Uterus (tissue), 4 donors: ENCODE results near the gene CFAP65. TPM values are rescaled to one million over a fixed set of nuclear protein-coding genes. Genes with fewer than 3 reads are reported as not detected.

Experiments used
- DNase-seq, 2 donors: peaks; one replicate each; pipeline ENCODE4 v3.0.0-alpha.2; 2019 to 2020
- H3K27ac ChIP-seq, 2 donors: fragments of 200-600 bp; sonication (generic); 1 replicate in 1 of 2; 2 replicates in 1 of 2; pipeline ENCODE4 v1.5.1; 2016 to 2018
- H3K27me3 ChIP-seq, 2 donors: fragments of 200-600 bp; sonication (generic); one replicate each; pipeline ENCODE4 v1.5.1; 2018 to 2019; ENCODE audit warnings: control low read depth in 1 of 2
- H3K36me3 ChIP-seq, 2 donors: fragments of 200-600 bp; sonication (generic); one replicate each; pipeline ENCODE4 v1.5.1; 2019; ENCODE audit warnings: control low read depth in 1 of 2
- H3K4me1 ChIP-seq, 2 donors: fragments of 200-600 bp; sonication (generic); one replicate each; pipeline ENCODE4 v1.5.1; 2018 to 2019; ENCODE audit warnings: control low read depth in 1 of 2
- H3K4me3 ChIP-seq, 2 donors: fragments of 200-600 bp; sonication (generic); 1 replicate in 1 of 2; 2 replicates in 1 of 2; pipeline ENCODE4 v1.5.1; 2018 to 2019; ENCODE audit warnings: mild to moderate bottlenecking in 1 of 2
- H3K9me3 ChIP-seq, 2 donors: fragments of 200-600 bp; sonication (generic); one replicate each; pipeline ENCODE4 v1.5.1; 2019; ENCODE audit warnings: control low read depth in 1 of 2
- CTCF ChIP-seq, 4 experiments: fragments of 200-600 bp in 2 of 4; fragments of 450-650 bp in 2 of 4; sonication (generic) in 2 of 4; IDR thresholded peaks; one replicate each; pipeline ENCODE4 v1.5.1; 2016 to 2019; ENCODE audit warnings: antibody characterized with exemption in 4 of 4, mild to moderate bottlenecking in 2 of 4, moderate library complexity in 1 of 4
- POLR2A ChIP-seq, 2 donors: fragments of 450-650 bp; IDR thresholded peaks; one replicate each; pipeline ENCODE4 v1.6.1; 2016; ENCODE audit warnings: antibody characterized with exemption in 2 of 2, mild to moderate bottlenecking in 1 of 2, moderate library complexity in 1 of 2
- intact Hi-C: fragments of 100-400 bp; cut with DNase I; formaldehyde crosslinking; loops from one replicate; pipeline ENCODE4 v1.15.1; 2023; ENCODE audit warnings: low total_unique reads
- total RNA-seq, 4 donors: library from RNA; depleted of rRNA in 3 of 4; stranded (reverse); fragments of >200 nt in 3 of 4; gene quantifications; one replicate each; pipeline versions ENCODE4 v1.1.0 to v1.2.4, GENCODE V29; 2014 to 2023
- donor health status: DM: yes; HTN: yes; CAD: no.

Gene CFAP65
- total RNA-seq, 4 donors from 2014 or later = 0.21 to 3.5 (median 1.9) TPM

GRCh38 chr2:219001100-219001576, 40.2 kb downstream of the CFAP65 start:
- TF ChIP-seq POLR2A (IDR thresholded peaks at IDR 0.05) = no peak
- no peak for TF ChIP-seq CTCF (IDR thresholded peaks at IDR 0.05)
- H3K27ac ChIP-seq = no peak overlapping the region
- peaks cover 19 to 33% of the 10 kb centered on the region in 2 donors for H3K27me3 ChIP-seq

GRCh38 chr2:219000569-219000960, 40.8 kb downstream of the CFAP65 start:
- H3K27ac ChIP-seq = no peak overlapping the region

More at GRCh38 chr2:219001100-219001576, 40.2 kb downstream of the CFAP65 start:
- Histone ChIP-seq H3K4me3 (no peak overlapping the region), H3K4me1 (peaks cover 0 to 18% of the 10 kb centered on the region in 2 donors), H3K9me3 (no peaks in the 10 kb centered on the region), H3K36me3 (no peaks in the 10 kb centered on the region)
- intact Hi-C loops = no loop called here
- DNase-seq = no peak

GRCh38 chr2:218999881-219000568, 41.3 kb downstream of the CFAP65 start:
- Histone ChIP-seq H3K36me3 (no peaks in the 10 kb centered on the region), H3K4me1 (peaks cover 0 to 18% of the 10 kb centered on the region in 2 donors), H3K9me3 (no peaks in the 10 kb centered on the region), H3K27me3 (peaks cover 19 to 39% of the 10 kb centered on the region in 2 donors), H3K4me3 (no peak overlapping the region), H3K27ac (no peak overlapping the region)
- TF ChIP-seq POLR2A (IDR thresholded peaks at IDR 0.05) (no peak), CTCF (IDR thresholded peaks at IDR 0.05) (no peak)
- intact Hi-C loops = no loop called here
- DNase-seq = no peak

More at GRCh38 chr2:219000569-219000960, 40.8 kb downstream of the CFAP65 start:
- no peaks in the 10 kb centered on the region for H3K9me3 ChIP-seq
- no peaks in the 10 kb centered on the region for H3K36me3 ChIP-seq
- intact Hi-C loops = no loop called here
- H3K4me1 ChIP-seq = peaks cover 0 to 18% of the 10 kb centered on the region in 2 donors
- H3K27me3 ChIP-seq = peaks cover 19 to 35% of the 10 kb centered on the region in 2 donors
- no peak for DNase-seq
- no peak overlapping the region for H3K4me3 ChIP-seq
- no peak for TF ChIP-seq POLR2A (IDR thresholded peaks at IDR 0.05)
- TF ChIP-seq CTCF (IDR thresholded peaks at IDR 0.05) = no peak

GRCh38 chr2:218999021-218999880, 42.1 kb downstream of the CFAP65 start:
- H3K27ac ChIP-seq = no peak overlapping the region
- H3K4me1 ChIP-seq = peaks cover 0 to 18% of the 10 kb centered on the region in 2 donors
- H3K27me3 ChIP-seq = peaks cover 19 to 47% of the 10 kb centered on the region in 2 donors
- no peak for TF ChIP-seq CTCF (IDR thresholded peaks at IDR 0.05)
- no peak for TF ChIP-seq POLR2A (IDR thresholded peaks at IDR 0.05)
- no peak for DNase-seq
- H3K9me3 ChIP-seq = no peaks in the 10 kb centered on the region
- H3K36me3 ChIP-seq = no peaks in the 10 kb centered on the region
- intact Hi-C loops = no loop called here
- no peak overlapping the region for H3K4me3 ChIP-seq
